HepG2 (cell line): ENCODE results near the gene GNA12. TPM values are rescaled to one million over a fixed set of nuclear protein-coding genes. Genes with fewer than 3 reads are reported as not detected.
A peak's percentile ranks its signal among the peaks of the same experiment; 100 is the strongest.

Source experiments
- ATF4 ChIP-seq, 2 experiments: fragments of 450-650 bp in 1 of 2; sonication (generic) in 1 of 2; formaldehyde crosslinking; IDR thresholded peaks; 2 replicates each; pipeline versions ENCODE4 v1.5.0 to v1.8.0; 2020 to 2022; ENCODE audit warnings: mild to moderate bottlenecking in 1 of 2, missing genetic modification reagents in 1 of 2
- DMTF1 ChIP-seq: sonication (generic); formaldehyde crosslinking; IDR thresholded peaks from 2 replicates; pipeline ENCODE4 v1.4.0; 2020; ENCODE audit warnings: mild to moderate bottlenecking, missing genetic modification reagents
- FOXO1 ChIP-seq: sonication (generic); formaldehyde crosslinking; IDR thresholded peaks from 2 replicates; pipeline ENCODE4 v1.4.0; 2020; ENCODE audit warnings: missing genetic modification reagents
- HES4 ChIP-seq: sonication (generic); formaldehyde crosslinking; IDR thresholded peaks from 2 replicates; pipeline ENCODE4 v1.9.0; 2021; ENCODE audit warnings: mild to moderate bottlenecking, missing genetic modification reagents, borderline replicate concordance
- HNF4A ChIP-seq: sonication (generic); formaldehyde crosslinking; IDR thresholded peaks from 2 replicates; pipeline ENCODE4 v1.4.0; 2020; ENCODE audit warnings: missing genetic modification reagents
- ISL2 ChIP-seq: sonication (generic); formaldehyde crosslinking; IDR thresholded peaks from 2 replicates; pipeline ENCODE4 v1.5.0; 2020; ENCODE audit warnings: missing genetic modification reagents
- SOX13 ChIP-seq, 3 experiments: fragments of 450-650 bp in 1 of 3; sonication (generic) in 1 of 3; formaldehyde crosslinking in 1 of 3; IDR thresholded peaks in 2 of 3; conservative IDR thresholded peaks in 1 of 3; 2 replicates each; pipeline versions ENCODE4 v1.5.0 to v1.6.1; 2016 to 2020; ENCODE audit warnings: antibody characterized with exemption in 1 of 3, mild to moderate bottlenecking in 1 of 3, missing compliant biosample characterization in 1 of 3, missing genetic modification reagents in 1 of 3, moderate library complexity in 1 of 3
- SOX5 ChIP-seq: IDR thresholded peaks from 2 replicates; pipeline ENCODE4 v1.6.1; 2016; ENCODE audit warnings: borderline replicate concordance
- TAF1 ChIP-seq: sonication (generic); formaldehyde crosslinking; IDR thresholded peaks from 2 replicates; pipeline ENCODE4 v1.4.0; 2020; ENCODE audit warnings: missing genetic modification reagents
- THRA ChIP-seq: sonication (generic); formaldehyde crosslinking; IDR thresholded peaks from 2 replicates; pipeline ENCODE4 v1.4.0; 2020; ENCODE audit warnings: missing genetic modification reagents, borderline replicate concordance
- ZMYM4 ChIP-seq: sonication (generic); formaldehyde crosslinking; IDR thresholded peaks from 2 replicates; pipeline ENCODE4 v1.8.1; 2023; ENCODE audit warnings: mild to moderate bottlenecking, missing genetic modification reagents
- ZNF138 ChIP-seq: sonication (generic); formaldehyde crosslinking; IDR thresholded peaks from 2 replicates; pipeline ENCODE4 v1.5.0; 2020; ENCODE audit warnings: mild to moderate bottlenecking, low read depth, missing genetic modification reagents
- ZNF263 ChIP-seq: sonication (generic); formaldehyde crosslinking; IDR thresholded peaks from 2 replicates; pipeline ENCODE4 v1.4.0; 2020; ENCODE audit warnings: missing genetic modification reagents
- ZNF292 ChIP-seq: sonication (generic); formaldehyde crosslinking; IDR thresholded peaks from 2 replicates; pipeline ENCODE4 v1.8.1; 2022; ENCODE audit warnings: mild to moderate bottlenecking, low read depth, missing genetic modification reagents, borderline replicate concordance
- ZNF33A ChIP-seq: sonication (generic); formaldehyde crosslinking; IDR thresholded peaks from 2 replicates; pipeline ENCODE4 v1.5.1; 2020; ENCODE audit warnings: missing genetic modification reagents, mild to moderate bottlenecking, moderate library complexity, borderline replicate concordance
- ZNF350 ChIP-seq: sonication (generic); formaldehyde crosslinking; IDR thresholded peaks from 2 replicates; pipeline ENCODE4 v1.4.0; 2020; ENCODE audit warnings: mild to moderate bottlenecking, low read depth, missing genetic modification reagents, borderline replicate concordance
- ZNF484 ChIP-seq: sonication (generic); formaldehyde crosslinking; IDR thresholded peaks from 2 replicates; pipeline ENCODE4 v1.5.1; 2020; ENCODE audit warnings: mild to moderate bottlenecking, low read depth, missing genetic modification reagents, borderline replicate concordance
- ZNF776 ChIP-seq: sonication (generic); formaldehyde crosslinking; IDR thresholded peaks from 2 replicates; pipeline ENCODE4 v1.4.0; 2020; ENCODE audit warnings: mild to moderate bottlenecking, missing genetic modification reagents
- ZNF780A ChIP-seq: sonication (generic); formaldehyde crosslinking; IDR thresholded peaks from 2 replicates; pipeline ENCODE4 v1.8.0; 2022; ENCODE audit warnings: mild to moderate bottlenecking, missing genetic modification reagents, moderate library complexity
- ZNF839 ChIP-seq: sonication (generic); formaldehyde crosslinking; IDR thresholded peaks from 2 replicates; pipeline ENCODE4 v1.4.0; 2020; ENCODE audit warnings: missing genetic modification reagents, mild to moderate bottlenecking, borderline replicate concordance
- ZSCAN9 ChIP-seq: IDR thresholded peaks from 2 replicates; pipeline ENCODE4 v1.6.1; 2016; ENCODE audit warnings: borderline replicate concordance
- polyA plus RNA-seq, 8 experiments: library from polyadenylated mRNA; depleted of rRNA in 3 of 8; stranded (reverse) in 7 of 8; unstranded in 1 of 8; fragments of >200 nt; fragmentation: Illumina TruSeq in 4 of 8; extraction: Trizol in 4 of 8; gene quantifications; 2 replicates each; pipeline versions ENCODE4 v1.2.1 to v1.2.3, GENCODE V29; 2011 to 2016; ENCODE audit warnings: low read depth in 4 of 8, missing spikeins in 1 of 8, mixed read lengths in 1 of 8; ENCODE audit not compliant: insufficient read depth in 1 of 8
- total RNA-seq, 5 experiments: library from RNA; depleted of rRNA; stranded (reverse); fragments of >200 nt; fragmentation: Illumina TruSeq; extraction: Trizol; gene quantifications; 2 replicates each; pipeline ENCODE4 v1.2.3, GENCODE V29; 2016; ENCODE audit warnings: low read depth in 1 of 5
- TF ChIP-seq, protein P1 (sequence below): IDR thresholded peaks from 2 replicates; pipeline ENCODE4 v1.6.1; 2016; ENCODE audit warnings: low read depth, control low read depth
- TF ChIP-seq, protein P2 (sequence below): fragments of 450-650 bp; IDR thresholded peaks from 2 replicates; pipeline ENCODE4 v1.6.1; 2016

GNA12 gene
- total and polyA plus RNA-seq, 2 of the 13 experiments (the other 11 are each of a cell fraction or from before 2014, with no cell fraction given): 16.2 to 50.9 TPM

GRCh38 chr7:2820508-2820934 is 23.6 kb downstream of the GNA12 start (continued):
- TF ChIP-seq, protein P1, sequence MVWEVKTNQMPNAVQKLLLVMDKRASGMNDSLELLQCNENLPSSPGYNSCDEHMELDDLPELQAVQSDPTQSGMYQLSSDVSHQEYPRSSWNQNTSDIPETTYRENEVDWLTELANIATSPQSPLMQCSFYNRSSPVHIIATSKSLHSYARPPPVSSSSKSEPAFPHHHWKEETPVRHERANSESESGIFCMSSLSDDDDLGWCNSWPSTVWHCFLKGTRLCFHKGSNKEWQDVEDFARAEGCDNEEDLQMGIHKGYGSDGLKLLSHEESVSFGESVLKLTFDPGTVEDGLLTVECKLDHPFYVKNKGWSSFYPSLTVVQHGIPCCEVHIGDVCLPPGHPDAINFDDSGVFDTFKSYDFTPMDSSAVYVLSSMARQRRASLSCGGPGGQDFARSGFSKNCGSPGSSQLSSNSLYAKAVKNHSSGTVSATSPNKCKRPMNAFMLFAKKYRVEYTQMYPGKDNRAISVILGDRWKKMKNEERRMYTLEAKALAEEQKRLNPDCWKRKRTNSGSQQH (CRISPR knock-in tag): no peak
- TF ChIP-seq HNF4A (CRISPR knock-in tag) (peak; percentile 34; the same call in 1 of the 2 replicates), ZNF839 (no peak), SOX5 (CRISPR knock-in tag) (peak; percentile 23; the same call in 1 of the 2 replicates), ZMYM4 (CRISPR knock-in tag) (0 out of 2 replicates have a peak, but pooled peaks have one; percentile 22), ISL2 (CRISPR knock-in tag) (peak; percentile 39; the same call in 1 of the 2 replicates), ZNF292 (peak; percentile 96), FOXO1 (CRISPR knock-in tag) (no peak), ZNF350 (CRISPR knock-in tag) (no peak), ZNF33A (CRISPR knock-in tag) (no peak), ZNF263 (CRISPR knock-in tag) (no peak), ATF4 (CRISPR knock-in tag; IDR thresholded peaks at IDR 0.05) (peak in 1 of 2 experiments; percentile 78; a peak in 2 of 4 replicates), DMTF1 (CRISPR knock-in tag) (no peak), ZSCAN9 (CRISPR knock-in tag) (peak; percentile 25; the same call in 1 of the 2 replicates), SOX13 (IDR thresholded peaks at IDR 0.05) (no peak), SOX13 (CRISPR knock-in tag; conservative IDR thresholded peaks at IDR 0.05 in 1 of 2, IDR thresholded peaks at IDR 0.05 in 1 of 2) (peak in 1 of 2 experiments; percentile 57; a peak in 2 of 4 replicates), HES4 (CRISPR knock-in tag) (no peak), THRA (CRISPR knock-in tag) (0 out of 2 replicates have a peak, but pooled peaks have one; percentile 14), ZNF780A (no peak), ZNF138 (CRISPR knock-in tag) (no peak), TAF1 (no peak), ZNF776 (CRISPR knock-in tag) (no peak), ZNF484 (CRISPR knock-in tag) (no peak)
- TF ChIP-seq, protein P2, sequence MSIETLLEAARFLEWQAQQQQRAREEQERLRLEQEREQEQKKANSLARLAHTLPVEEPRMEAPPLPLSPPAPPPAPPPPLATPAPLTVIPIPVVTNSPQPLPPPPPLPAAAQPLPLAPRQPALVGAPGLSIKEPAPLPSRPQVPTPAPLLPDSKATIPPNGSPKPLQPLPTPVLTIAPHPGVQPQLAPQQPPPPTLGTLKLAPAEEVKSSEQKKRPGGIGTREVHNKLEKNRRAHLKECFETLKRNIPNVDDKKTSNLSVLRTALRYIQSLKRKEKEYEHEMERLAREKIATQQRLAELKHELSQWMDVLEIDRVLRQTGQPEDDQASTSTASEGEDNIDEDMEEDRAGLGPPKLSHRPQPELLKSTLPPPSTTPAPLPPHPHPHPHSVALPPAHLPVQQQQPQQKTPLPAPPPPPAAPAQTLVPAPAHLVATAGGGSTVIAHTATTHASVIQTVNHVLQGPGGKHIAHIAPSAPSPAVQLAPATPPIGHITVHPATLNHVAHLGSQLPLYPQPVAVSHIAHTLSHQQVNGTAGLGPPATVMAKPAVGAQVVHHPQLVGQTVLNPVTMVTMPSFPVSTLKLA: no peak
